ENCODE data around the gene HHATL.

- TF ChIP-seq KAT7 (CRISPR knock-in tag; IDR thresholded peaks at IDR 0.05; ENCODE audit: borderline replicate concordance) (no peak), CTCF (IDR thresholded peaks at IDR 0.05) (no peak), AR (CRISPR knock-in tag; IDR thresholded peaks at IDR 0.05) (no peak), NR2C2 (CRISPR knock-in tag; IDR thresholded peaks at IDR 0.05) (no peak), MAX (CRISPR knock-in tag; IDR thresholded peaks at IDR 0.05) (no peak), SP1 (CRISPR knock-in tag; conservative IDR thresholded peaks at IDR 0.05) (no peak), PRDM15 (CRISPR knock-in tag; IDR thresholded peaks at IDR 0.05) (no peak), HMGA2 (CRISPR knock-in tag; IDR thresholded peaks at IDR 0.05) (no peak), FOXK1 (CRISPR knock-in tag; IDR thresholded peaks at IDR 0.05) (no peak), ATF1 (CRISPR knock-in tag; IDR thresholded peaks at IDR 0.05) (no peak), OVOL2 (CRISPR knock-in tag; IDR thresholded peaks at IDR 0.05; ENCODE audit: borderline replicate concordance) (no peak)
These were observed 34.2 kb downstream of the HHATL start for GRCh38 chr3:42668413-42668760.
